ENCODE data around the gene FAT2. TPM values are rescaled to one million over a fixed set of nuclear protein-coding genes. Genes with fewer than 3 reads are reported as not detected.

FAT2 gene
- total RNA-seq (2014; rRNA removed; shearing (Covaris generic)) = 0.06 and 0.07 TPM in 2 replicates
- polyA plus RNA-seq (2015; cell fraction: cytosol; rRNA removed) = 0.03 TPM in 2 replicates
- 0.10 and 0.12 TPM in 2 replicates for polyA plus RNA-seq (2015; cell fraction: nucleus; rRNA removed)

GRCh38 chr5:151591144-151591819, at the start of gene FAT2:
TSS of gene FAT2 (minus strand) at chr5:151591331. CDS start at chr5:151568931, 22,400 bp downstream.
- DNase-seq (ENCODE audit: low read depth) = no peak

- DNase-seq (ENCODE audit: low read depth) = no peak
These were observed 47.5 kb upstream of the FAT2 start for GRCh38 chr5:151638619-151639018.

GRCh38 chr5:151637676-151638075, 46.5 kb upstream of the FAT2 start:
- no peak for DNase-seq (ENCODE audit: low read depth)

- no peak for DNase-seq (ENCODE audit: low read depth)
These were observed 42.8 kb upstream of the FAT2 start for GRCh38 chr5:151633892-151634291.

- no peak for DNase-seq (ENCODE audit: low read depth)
These were observed 41.8 kb upstream of the FAT2 start for GRCh38 chr5:151632941-151633340.

GRCh38 chr5:151632524-151632923, 41.4 kb upstream of the FAT2 start:
- no peak for DNase-seq (ENCODE audit: low read depth)

GRCh38 chr5:151631941-151632340, 40.8 kb upstream of the FAT2 start:
- DNase-seq (ENCODE audit: low read depth) = no peak

- DNase-seq (ENCODE audit: low read depth) = no peak
These were observed 39.0 kb upstream of the FAT2 start for GRCh38 chr5:151630088-151630487.

GRCh38 chr5:151628112-151628823, 37.1 kb upstream of the FAT2 start:
- DNase-seq (ENCODE audit: low read depth) = no peak

GRCh38 chr5:151627650-151628049, 36.5 kb upstream of the FAT2 start:
- no peak for DNase-seq (ENCODE audit: low read depth)

- DNase-seq (ENCODE audit: low read depth) = no peak
These were observed 34.2 kb upstream of the FAT2 start for GRCh38 chr5:151625285-151625684.

GRCh38 chr5:151624476-151624875, 33.3 kb upstream of the FAT2 start:
- DNase-seq (ENCODE audit: low read depth) = no peak

- no peak for DNase-seq (ENCODE audit: low read depth)
These were observed 31.4 kb upstream of the FAT2 start for GRCh38 chr5:151622367-151623088.

- no peak for DNase-seq (ENCODE audit: low read depth)
These were observed 29.3 kb upstream of the FAT2 start for GRCh38 chr5:151620461-151620840.

GRCh38 chr5:151619812-151620460, 28.8 kb upstream of the FAT2 start:
- no peak for DNase-seq (ENCODE audit: low read depth)

- DNase-seq (ENCODE audit: low read depth) = no peak
These were observed 27.8 kb upstream of the FAT2 start for GRCh38 chr5:151618907-151619306.

- no peak for DNase-seq (ENCODE audit: low read depth)
These were observed 26.9 kb upstream of the FAT2 start for GRCh38 chr5:151617841-151618710.

GRCh38 chr5:151617383-151617840, 26.3 kb upstream of the FAT2 start:
- no peak for DNase-seq (ENCODE audit: low read depth)

- DNase-seq (ENCODE audit: low read depth) = peak; percentile 58
These were observed 24.3 kb upstream of the FAT2 start for GRCh38 chr5:151615431-151615830.

GRCh38 chr5:151614565-151614964, 23.4 kb upstream of the FAT2 start:
- DNase-seq (ENCODE audit: low read depth) = no peak

All from HT1080 (cell line).